GM19043 (cell line): ENCODE measurements around the gene SAMD7.

Experiments
- ATAC-seq: cut with Tn5 transposase; IDR thresholded peaks from one replicate; pipeline ENCODE4 v1.9.1; 2021; ENCODE audit warnings: low read depth; ENCODE audit not compliant: unreplicated experiment

The SAMD7 gene

DNA sequence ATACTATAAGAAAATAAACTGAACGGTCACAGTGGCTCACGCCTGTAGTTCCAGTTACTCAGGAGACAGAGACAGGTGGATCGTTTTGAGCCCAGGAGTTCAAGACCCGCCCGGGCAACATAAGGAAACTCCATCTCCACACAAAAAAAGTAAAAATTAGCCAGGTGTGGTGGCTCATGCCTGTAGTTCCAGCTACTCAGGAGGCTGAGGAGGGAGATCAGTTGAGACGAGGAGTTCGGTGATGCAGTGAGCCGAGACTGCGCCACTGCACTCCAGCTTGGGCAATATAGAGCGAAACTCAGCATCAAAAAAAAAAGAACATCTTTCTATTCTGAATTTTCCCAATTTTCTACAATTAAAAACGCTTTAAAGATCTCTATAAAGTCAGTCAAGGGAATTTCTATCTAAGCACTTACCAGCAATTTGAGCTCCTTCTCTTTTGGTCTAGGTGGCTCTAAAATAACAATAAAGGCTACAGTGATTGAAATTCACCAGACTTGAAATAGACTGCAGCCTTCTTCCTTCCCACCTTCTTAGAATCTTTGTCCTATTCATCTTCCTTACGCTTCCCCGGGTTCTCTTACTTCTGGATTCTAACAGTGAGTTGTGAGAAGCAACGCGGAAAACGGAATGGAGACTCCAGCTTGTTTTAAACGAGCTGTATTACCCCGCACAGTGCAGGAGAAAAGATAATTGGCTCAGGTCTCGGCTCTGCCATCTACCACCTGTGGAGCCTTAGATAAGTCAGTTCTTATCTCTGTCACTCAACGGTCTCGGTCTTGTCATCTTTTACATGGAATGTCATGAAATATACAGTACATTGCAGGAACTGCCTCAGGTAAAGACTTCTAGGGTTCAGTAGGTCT lies 54.4 kb downstream of the SAMD7 start:
- ATAC-seq, result peak; percentile 21

DNA sequence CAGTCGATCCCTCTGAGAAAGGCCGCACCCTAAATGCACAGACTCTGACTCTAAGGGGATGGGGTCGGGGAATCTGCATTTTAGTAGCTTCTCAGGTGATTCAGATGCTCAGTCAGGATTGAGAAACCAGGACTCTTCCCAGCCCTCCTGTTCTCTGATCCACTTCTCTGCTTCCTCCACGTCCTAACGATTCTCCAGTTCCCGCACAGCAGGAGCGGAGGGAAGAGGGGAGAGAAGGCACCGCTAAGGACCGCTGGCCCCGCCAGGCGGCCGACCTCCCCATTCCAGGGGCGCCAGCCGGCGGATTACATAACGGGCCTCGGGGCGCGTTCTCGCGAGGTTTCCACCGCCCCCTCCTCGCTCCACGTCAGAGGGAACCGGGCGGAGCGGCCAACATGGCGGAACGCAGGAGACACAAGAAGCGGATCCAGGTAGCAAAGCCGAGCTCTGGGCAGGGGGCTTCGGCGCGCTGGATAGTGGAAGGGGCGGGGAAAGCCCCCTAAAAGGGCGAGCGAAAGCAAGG lies 55.1 kb downstream of the SAMD7 start, which contains the start of gene SEC62:
TSS of gene SEC62 (plus strand) at position 380 of the 523 bp plus-strand sequence. CDS start at position 396, 16 bp downstream.
- ATAC-seq, result peak; percentile 92

DNA sequence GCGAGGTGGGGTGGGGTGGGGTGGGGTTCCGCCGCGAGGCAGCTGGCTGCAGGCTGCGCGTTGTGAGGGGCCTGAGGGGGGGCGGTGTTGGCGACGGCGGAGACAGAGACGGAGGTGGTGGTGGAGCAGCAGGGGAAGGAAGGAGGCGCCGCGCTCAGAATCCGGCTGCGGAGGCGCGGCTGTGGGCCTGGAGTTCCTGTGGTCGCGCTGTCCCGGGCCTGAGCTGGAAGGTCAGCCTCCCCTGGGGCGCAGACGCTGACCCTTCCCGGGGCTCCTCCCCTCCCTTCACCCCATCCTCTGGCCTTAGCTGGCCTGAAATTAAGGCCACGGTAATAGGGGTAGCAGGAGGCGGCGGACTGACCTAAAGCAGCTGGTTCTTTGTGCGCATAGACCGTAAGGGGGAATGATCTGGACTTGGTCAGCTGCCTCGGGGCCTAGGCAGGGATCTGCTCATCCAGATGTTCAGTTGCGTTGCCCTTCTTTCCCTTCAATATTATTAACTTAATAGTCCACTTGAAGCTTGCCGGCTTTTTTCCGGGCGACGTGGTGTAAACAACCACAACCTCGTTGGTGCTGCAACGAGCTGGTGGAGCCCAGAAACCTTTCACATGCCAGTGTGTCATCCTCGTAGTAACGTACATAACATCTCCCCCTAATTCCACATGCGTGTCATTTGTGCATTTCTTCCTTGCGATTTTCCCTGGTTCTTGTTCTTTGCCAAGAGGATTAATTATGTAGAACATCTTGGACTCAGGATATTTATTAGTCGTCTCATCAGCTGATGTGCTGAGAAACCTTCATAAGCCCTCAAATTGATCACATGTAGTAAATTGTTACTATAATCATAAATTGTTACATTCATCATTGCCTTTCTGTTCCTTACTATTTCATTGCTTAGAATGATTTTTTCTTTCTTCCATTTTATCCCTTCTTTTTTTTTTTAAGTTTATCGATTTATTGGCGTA lies 55.9 kb downstream of the SAMD7 start:
- no peak for ATAC-seq

DNA sequence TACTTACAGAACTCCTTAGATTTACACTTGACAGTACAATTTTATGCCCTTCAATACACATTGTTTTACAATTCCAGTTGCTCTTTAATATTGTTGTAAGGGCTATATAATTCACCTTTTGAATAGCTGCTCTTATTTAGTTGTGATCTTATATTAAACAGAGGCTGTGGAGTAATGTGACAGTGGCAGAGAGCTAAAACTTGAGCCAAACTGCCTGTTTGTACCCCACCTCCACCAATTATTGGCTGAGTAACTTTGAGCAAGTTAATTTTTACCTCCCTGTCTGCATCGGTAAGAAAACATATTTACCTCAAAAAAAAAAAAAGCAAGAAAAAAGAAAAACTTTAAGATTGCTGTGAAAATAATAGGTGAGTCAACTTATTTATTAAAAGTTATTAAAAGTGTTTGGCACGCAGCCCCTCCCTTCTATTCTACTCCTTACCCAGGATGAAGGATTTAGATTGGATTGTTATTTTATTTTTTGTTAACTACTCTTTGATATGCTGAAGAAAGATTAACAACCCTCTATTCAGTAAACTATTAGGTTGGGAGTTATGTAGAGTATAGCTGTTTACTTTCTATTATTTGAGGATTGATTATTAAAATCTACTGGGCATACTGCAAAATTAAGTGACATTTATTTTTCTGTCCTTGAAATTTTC lies 57.0 kb downstream of the SAMD7 start:
- ATAC-seq, result no peak

GRCh38 chr3:169969174-169970095 lies 58.1 kb downstream of the SAMD7 start:
- ATAC-seq, result no peak

- no peak for ATAC-seq
These were observed 59.5 kb downstream of the SAMD7 start for GRCh38 chr3:169970847-169971246.

DNA sequence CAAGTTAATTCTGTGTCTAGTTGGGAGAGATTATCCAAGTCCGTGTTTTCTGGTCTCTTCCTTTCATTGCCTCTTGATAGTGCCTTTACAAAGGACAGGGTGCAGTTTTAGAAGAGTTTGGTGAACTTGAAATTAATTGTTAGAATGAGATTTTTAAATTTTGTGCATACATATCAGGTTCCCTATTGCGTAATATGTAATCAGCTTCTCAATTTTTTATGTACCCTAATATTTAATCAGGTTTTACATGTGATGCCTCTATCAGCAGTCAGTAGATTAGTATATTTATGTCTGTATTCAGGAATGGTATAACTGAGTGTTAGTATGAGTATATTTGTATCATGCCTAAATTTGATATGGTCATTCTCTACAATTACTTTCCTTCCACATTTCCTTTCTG lies 60.1 kb downstream of the SAMD7 start:
- no peak for ATAC-seq

GRCh38 chr3:169980055-169980454 lies 68.7 kb downstream of the SAMD7 start:
- ATAC-seq, result no peak

- ATAC-seq, result no peak
These were observed 72.9 kb downstream of the SAMD7 start for GRCh38 chr3:169984292-169984691.
